Measurements from ENCODE around the gene TREH.
"Not testable (repeated sequence)": the region's sequence is repeated elsewhere in the genome, so short reads cannot be mapped to it uniquely, and the experiment has no call there.

TREH gene

GRCh38 chr11:118696673-118697226, 17.3 kb upstream of the TREH start:
- DNase-seq: no peak

- no peak for DNase-seq
Measured at GRCh38 chr11:118694771-118695170, 15.3 kb upstream of the TREH start.

GRCh38 chr11:118694185-118694584, 14.7 kb upstream of the TREH start:
- DNase-seq: no peak

GRCh38 chr11:118691926-118692830, 12.7 kb upstream of the TREH start:
- DNase-seq: peak; percentile 28

GRCh38 chr11:118690553-118691304, 11.3 kb upstream of the TREH start:
- DNase-seq: no peak

- peak; percentile 77 for DNase-seq
Measured at GRCh38 chr11:118689852-118690552, 10.6 kb upstream of the TREH start.

- no peak for DNase-seq
Measured at GRCh38 chr11:118689503-118689851, 10.0 kb upstream of the TREH start.

DNA sequence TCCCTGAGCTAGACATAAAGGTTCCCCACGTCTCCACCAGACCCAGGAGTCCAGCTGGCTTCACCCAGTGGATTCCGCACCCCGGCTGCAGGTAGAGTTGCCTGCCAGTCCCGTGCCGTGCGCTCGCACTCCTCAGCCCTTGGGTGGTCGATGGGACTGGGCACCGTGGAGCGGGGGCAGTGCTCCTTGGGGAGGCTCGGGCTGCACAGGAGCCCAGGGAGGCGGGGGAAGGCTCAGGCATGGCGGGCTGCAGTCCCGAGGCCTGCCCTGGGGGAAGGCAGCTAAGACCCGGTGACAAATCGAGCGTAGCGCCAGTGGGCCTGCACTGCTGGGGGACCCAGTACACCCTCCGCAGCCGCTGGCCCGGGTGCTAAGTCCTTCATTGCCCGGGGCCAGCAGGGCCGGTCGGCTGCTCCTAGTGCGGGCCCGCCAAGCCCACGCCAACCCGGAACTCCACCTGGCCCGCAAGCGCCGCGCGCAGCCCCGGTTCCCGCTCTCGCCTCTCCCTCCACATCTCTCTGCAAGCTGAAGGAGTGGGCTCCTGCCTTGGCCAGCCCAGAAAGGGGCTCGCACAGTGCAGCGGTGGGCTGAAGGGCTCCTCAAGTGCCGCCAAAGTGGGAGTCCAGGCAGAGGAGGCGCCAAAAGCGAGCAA, 9.5 kb upstream of the TREH start:
- DNase-seq: no peak

GRCh38 chr11:118688339-118688738, 8.9 kb upstream of the TREH start:
- not testable (repeated sequence) for DNase-seq

DNA sequence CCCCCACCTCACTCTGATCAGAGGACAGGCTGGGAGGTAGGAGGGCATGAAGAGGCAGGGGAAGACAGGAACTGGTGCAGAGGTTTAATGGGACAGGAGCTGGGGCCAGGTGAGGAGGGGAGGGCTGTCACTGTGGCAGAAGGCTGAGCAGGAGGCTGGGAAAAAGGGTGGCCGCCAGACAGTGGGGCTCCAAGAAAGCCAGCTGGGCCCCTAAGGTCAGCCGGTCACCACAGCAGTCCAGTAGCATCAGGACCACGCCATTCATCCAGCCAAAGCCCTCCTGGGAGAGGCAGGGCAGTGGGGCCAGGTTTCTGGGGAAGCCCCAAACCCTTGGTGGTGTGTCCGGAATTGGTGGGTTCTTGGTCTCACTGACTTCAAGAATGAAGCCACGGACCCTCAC, 8.5 kb upstream of the TREH start:
- DNase-seq: no peak

DNA sequence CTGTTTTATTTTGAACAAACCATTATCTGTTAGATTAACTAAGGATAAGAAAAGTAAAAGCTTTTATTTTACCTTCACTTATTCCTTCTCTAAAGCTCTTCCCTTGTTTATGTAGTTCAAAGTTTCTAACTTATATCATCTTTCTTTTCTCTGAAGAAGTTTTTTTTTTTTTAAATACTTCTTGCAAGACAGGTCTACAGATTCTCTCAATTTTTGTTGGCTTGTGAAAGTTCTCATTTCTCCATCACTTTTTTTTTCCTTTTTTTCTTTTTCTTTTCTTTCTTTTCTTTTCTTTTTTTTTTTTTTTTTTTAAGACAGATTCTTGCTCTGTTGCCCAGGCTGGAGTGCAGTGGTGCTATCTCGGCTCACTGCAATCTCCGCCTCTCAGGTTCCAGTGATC, 4.7 kb upstream of the TREH start:
- no peak for DNase-seq

GRCh38 chr11:118682939-118683338, 3.5 kb upstream of the TREH start:
- DNase-seq: not testable (repeated sequence)

DNA sequence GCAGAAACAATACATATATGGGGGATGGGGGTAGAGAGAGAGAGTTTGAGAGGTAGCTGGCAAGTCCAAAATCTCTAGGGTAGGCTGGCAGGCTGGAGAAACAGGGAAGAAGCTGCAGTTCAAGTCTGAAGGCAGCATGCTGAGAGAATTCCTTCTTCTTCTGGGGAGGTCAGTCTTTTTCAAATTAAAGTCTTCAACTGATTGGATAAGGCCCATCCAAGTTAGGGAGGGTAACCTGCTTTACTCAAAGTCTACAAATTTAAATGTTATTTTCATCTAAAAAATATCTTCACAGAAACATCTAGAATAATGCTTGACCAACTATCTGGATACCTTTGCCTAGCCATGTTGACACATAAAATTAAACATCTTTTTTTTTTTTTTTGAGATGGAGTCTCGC, 2.9 kb upstream of the TREH start:
- no peak for DNase-seq

DNA sequence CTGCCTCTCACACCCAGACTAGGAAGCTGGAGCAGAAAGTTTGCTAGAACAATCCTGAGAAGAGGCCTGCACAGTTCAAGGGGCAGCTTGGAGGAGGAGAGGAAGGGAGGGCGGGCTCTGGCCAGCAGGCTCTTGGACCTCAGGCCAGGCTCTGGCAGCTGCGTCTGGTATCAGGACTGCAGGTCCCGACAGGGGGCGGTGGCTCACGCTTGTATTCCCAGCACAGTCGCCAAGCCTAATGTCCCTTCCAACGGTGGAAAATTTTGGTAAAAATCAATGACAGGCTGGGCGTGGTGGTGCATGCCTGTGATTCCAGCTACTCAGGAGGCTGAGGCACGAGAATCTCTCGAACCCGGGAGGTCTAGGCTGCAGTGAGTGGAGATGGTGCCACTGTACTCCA, 542 bp downstream of the TREH start:
- not testable (repeated sequence) for DNase-seq

DNA sequence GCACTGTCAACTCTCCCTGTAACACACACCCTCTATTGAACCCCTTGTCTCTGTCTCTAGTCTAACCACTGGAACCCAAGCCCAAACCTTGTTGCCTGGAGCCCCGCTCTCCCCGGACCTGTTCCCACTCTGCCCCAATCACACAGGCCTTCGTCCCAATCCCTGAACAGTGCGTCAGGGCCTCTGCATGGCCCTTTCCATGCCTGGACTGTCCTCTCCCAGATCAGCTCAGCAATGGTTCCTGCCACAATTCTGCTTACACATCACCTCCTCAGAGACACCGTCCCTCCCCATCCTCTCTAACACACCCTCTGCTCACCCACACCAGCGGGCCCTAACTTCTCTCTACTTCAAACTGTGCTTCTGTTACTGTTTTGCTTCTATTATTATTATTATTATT, 1.5 kb downstream of the TREH start:
- no peak for DNase-seq

DNA sequence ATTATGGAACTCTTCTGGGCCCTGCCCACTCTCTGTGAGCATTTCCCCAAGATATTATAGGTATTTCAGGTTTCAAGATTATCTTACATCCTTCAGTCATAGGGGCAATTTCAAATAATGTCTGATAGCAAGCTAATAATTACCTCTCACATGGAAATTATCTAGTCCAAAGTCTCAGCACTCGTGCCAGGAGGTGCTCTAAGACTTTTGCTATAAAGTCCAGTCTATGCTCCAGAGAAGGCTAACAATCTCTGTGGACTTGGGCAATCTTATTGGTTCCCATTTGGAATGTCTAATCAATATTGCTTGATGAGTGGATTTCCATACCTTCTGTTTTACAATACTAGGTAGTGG, 5.4 kb downstream of the TREH start:
- DNase-seq: no peak

DNA sequence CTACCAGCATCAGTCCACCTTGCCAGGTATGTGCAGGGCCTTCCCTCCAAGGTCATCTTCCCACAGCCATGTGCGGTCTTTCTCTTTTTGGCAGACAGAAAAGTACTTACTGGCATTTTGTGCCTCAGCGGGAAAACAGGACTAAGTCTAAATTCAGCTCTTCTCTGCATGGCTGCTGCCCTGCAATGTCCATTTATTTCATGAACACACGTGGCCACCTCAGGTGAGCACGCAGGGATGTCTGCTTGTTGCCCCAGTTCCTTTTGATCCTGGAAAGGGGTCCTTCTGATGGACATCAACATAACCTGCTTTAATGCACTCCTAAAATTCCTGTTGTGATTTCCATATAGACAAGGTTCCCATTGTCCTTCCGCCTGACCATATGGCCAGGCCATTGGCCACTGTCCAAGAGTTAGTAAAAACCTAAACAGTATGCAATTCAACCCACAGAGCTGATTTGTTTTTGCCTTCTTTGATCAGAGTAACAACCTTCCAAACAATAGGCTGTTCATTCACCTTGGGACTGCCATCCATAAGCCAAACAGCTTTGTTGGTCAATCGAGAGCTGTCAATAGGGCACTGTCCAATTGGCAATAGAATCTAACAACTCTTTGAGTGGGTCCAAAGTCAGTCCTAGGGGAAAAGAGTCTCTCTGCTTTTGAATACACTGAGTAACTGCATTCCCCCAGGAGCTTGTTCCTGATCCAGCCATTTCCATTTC, 5.9 kb downstream of the TREH start:
- DNase-seq: no peak

DNA sequence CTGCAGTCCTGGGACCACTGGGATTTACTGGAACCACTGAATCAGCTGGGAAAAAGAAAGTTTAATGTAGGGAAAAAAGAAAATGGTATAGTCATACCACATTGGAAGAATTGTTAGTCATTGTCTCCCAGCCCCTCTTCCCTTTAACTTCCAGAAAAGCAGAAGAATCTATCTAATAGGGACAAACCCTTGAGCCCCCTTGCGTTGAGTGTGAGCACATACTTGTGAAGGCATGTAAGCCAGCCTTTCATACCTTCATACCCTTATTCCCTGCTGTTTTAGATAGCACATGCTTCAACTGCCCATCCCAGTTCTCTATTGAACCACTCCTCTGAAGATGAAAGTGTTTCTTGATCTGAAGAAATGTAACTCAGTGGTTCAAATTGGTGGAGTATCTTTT, 6.6 kb downstream of the TREH start:
- DNase-seq: no peak

- no peak for DNase-seq
Measured at GRCh38 chr11:118671254-118671653, 8.2 kb downstream of the TREH start.

- no peak for DNase-seq
Measured at GRCh38 chr11:118670063-118670462, 9.4 kb downstream of the TREH start.

- DNase-seq: no peak
Measured at GRCh38 chr11:118666371-118666770, 13.1 kb downstream of the TREH start.

- no peak for DNase-seq
Measured at GRCh38 chr11:118663902-118664301, 15.5 kb downstream of the TREH start.

Data from stimulated activated CD4-positive, alpha-beta T cell treated with anti-CD3 and anti-CD28 coated beads, Interleukin-12 subunit alpha, Interleukin-12 subunit beta, amount 100 ng/mL, for 4 hours (primary cell).